Esophagus squamous epithelium (tissue), 4 donors: ENCODE data around the gene CDC37L1.

ENCODE experiments used
- POLR2A ChIP-seq, 4 donors: fragments of 450-650 bp; IDR thresholded peaks; one replicate each; pipeline ENCODE4 v1.6.1; 2017; ENCODE audit warnings: antibody characterized with exemption in 4 of 4, mild to moderate bottlenecking in 4 of 4, moderate library complexity in 3 of 4
- TF ChIP-seq, protein P1 (sequence below), 6 experiments: fragments of 450-650 bp in 4 of 6; fragments of 200-600 bp in 2 of 6; sonication (generic) in 2 of 6; IDR thresholded peaks; one replicate each; pipeline ENCODE4 v1.5.1; 2016 to 2019; ENCODE audit warnings: antibody characterized with exemption in 6 of 6, mild to moderate bottlenecking in 4 of 6, moderate library complexity in 4 of 6

- TF ChIP-seq, protein P1, sequence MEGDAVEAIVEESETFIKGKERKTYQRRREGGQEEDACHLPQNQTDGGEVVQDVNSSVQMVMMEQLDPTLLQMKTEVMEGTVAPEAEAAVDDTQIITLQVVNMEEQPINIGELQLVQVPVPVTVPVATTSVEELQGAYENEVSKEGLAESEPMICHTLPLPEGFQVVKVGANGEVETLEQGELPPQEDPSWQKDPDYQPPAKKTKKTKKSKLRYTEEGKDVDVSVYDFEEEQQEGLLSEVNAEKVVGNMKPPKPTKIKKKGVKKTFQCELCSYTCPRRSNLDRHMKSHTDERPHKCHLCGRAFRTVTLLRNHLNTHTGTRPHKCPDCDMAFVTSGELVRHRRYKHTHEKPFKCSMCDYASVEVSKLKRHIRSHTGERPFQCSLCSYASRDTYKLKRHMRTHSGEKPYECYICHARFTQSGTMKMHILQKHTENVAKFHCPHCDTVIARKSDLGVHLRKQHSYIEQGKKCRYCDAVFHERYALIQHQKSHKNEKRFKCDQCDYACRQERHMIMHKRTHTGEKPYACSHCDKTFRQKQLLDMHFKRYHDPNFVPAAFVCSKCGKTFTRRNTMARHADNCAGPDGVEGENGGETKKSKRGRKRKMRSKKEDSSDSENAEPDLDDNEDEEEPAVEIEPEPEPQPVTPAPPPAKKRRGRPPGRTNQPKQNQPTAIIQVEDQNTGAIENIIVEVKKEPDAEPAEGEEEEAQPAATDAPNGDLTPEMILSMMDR (IDR thresholded peaks at IDR 0.05), result no peak
- TF ChIP-seq POLR2A (IDR thresholded peaks at IDR 0.05), result no peak
These were observed 42.4 kb downstream of the CDC37L1 start for GRCh38 chr9:4721736-4722135.
